HUDEP-2 (cell line): ENCODE measurements around the gene RB1.

ENCODE experiments used
- DNase-seq, 76 experiments: peaks; one replicate each; lab custom pipeline; 2025; ENCODE audit not compliant: unreplicated experiment in 76 of 76; lab: John Stamatoyannopoulos, UW

Gene RB1

GRCh38 chr13:48514793-48515192, 211.2 kb downstream of the RB1 start:
- DNase-seq: no peak

GRCh38 chr13:48515732-48516131, 212.2 kb downstream of the RB1 start:
- DNase-seq: no peak

GRCh38 chr13:48518083-48518482, 214.5 kb downstream of the RB1 start:
- no peak for DNase-seq

- no peak for DNase-seq
Measured at GRCh38 chr13:48526286-48526685, 222.7 kb downstream of the RB1 start.

GRCh38 chr13:48527955-48528354, 224.4 kb downstream of the RB1 start:
- DNase-seq: no peak

- DNase-seq: no peak
Measured at GRCh38 chr13:48528720-48529119, 225.2 kb downstream of the RB1 start.

GRCh38 chr13:48530833-48531232, 227.3 kb downstream of the RB1 start:
- DNase-seq: no peak
